A673 (cell line): ENCODE results near the gene UGT2B28. TPM values are rescaled to one million over a fixed set of nuclear protein-coding genes. Genes with fewer than 3 reads are reported as not detected.
"Not testable (repeated sequence)": the region's sequence is repeated elsewhere in the genome, so short reads cannot be mapped to it uniquely, and the experiment has no call there.

Experiments
- BruUV-seq: library from RNA; stranded (reverse); fragments of 400-500 nt; replicated peaks from 2 replicates; lab custom pipeline; 2021; lab: Mats Ljungman, UMichigan
- CTCF ChIA-PET: fragments of 300-600 bp; sonication (Branson Sonifier 250); formaldehyde crosslinking; loops from one replicate; lab custom pipeline; 2022; ENCODE audit warnings: antibody characterized with exemption; lab: Charles Lee
- POLR2A ChIA-PET: fragments of 300-600 bp; sonication (Branson Sonifier 250); formaldehyde crosslinking; loops from one replicate; lab custom pipeline; 2022; ENCODE audit warnings: antibody characterized with exemption; ENCODE audit not compliant: low non-redundant PET; lab: Charles Lee
- DNase-seq: peaks from one replicate; pipeline ENCODE4 v3.0.0-alpha.2; 2015; ENCODE audit warnings: low spot score
- H3K27ac ChIP-seq: fragments of 200-600 bp; sonication (generic); 2 replicates; pipeline ENCODE4 v1.5.1; 2016; ENCODE audit warnings: mixed run types, low read depth, mild to moderate bottlenecking, mixed read lengths, antibody characterized with exemption, low read length; ENCODE audit not compliant: poor library complexity, severe bottlenecking
- H3K27me3 ChIP-seq: fragments of 200-600 bp; sonication (generic); replicated peaks from 2 replicates; pipeline ENCODE4 v1.6.1; 2017; ENCODE audit warnings: mixed run types, low read depth, mild to moderate bottlenecking, mixed read lengths, antibody characterized with exemption, low read length; ENCODE audit not compliant: insufficient read depth, poor library complexity
- H3K36me3 ChIP-seq: fragments of 200-600 bp; sonication (generic); 2 replicates; pipeline ENCODE4 v1.6.1; 2016; ENCODE audit warnings: mixed run types, mild to moderate bottlenecking, mixed read lengths, antibody characterized with exemption, low read length; ENCODE audit not compliant: insufficient read depth, poor library complexity, severe bottlenecking
- H3K4me1 ChIP-seq: fragments of 200-600 bp; sonication (generic); 2 replicates; pipeline ENCODE4 v1.6.1; 2017; ENCODE audit warnings: mixed run types, mild to moderate bottlenecking, mixed read lengths, antibody characterized with exemption, low read length; ENCODE audit not compliant: insufficient read depth, poor library complexity, severe bottlenecking
- H3K4me3 ChIP-seq: fragments of 200-600 bp; sonication (generic); 2 replicates; pipeline ENCODE4 v1.5.1; 2016; ENCODE audit warnings: low read depth, mixed run types, mild to moderate bottlenecking, mixed read lengths, low read length; ENCODE audit not compliant: poor library complexity, severe bottlenecking
- H3K9me3 ChIP-seq: fragments of 200-600 bp; sonication (generic); 2 replicates; pipeline ENCODE4 v1.6.1; 2016; ENCODE audit warnings: mixed run types, low read depth, mild to moderate bottlenecking, mixed read lengths, antibody characterized with exemption, low read length; ENCODE audit not compliant: poor library complexity, severe bottlenecking
- intact Hi-C: fragments of 100-400 bp; cut with micrococcal nuclease; formaldehyde crosslinking; loops from one replicate; pipeline ENCODE4 v1.10.0; 2022; ENCODE audit not compliant: unreplicated experiment
- total RNA-seq: library from RNA; stranded (reverse); gene quantifications from 2 replicates; pipeline ENCODE4 v1.2.3, GENCODE V29; 2021

The UGT2B28 gene
- total RNA-seq, 1 experiment from 2014 or later = not detected

GRCh38 chr4:69242562-69243240 is 37.6 kb upstream of the UGT2B28 start:
- H3K27ac ChIP-seq, intact Hi-C loops, DNase-seq, H3K4me1 ChIP-seq, H3K36me3 ChIP-seq, H3K27me3 ChIP-seq, H3K4me3 ChIP-seq, H3K9me3 ChIP-seq, POLR2A ChIA-PET, BruUV-seq, CTCF ChIA-PET: not testable (repeated sequence)

GRCh38 chr4:69250884-69251283 is 29.4 kb upstream of the UGT2B28 start:
- H3K4me3 ChIP-seq, intact Hi-C loops, H3K27ac ChIP-seq, CTCF ChIA-PET, H3K36me3 ChIP-seq, BruUV-seq, POLR2A ChIA-PET, H3K27me3 ChIP-seq, H3K9me3 ChIP-seq, H3K4me1 ChIP-seq, DNase-seq: not testable (repeated sequence)

GRCh38 chr4:69253147-69253772 is 27.0 kb upstream of the UGT2B28 start:
- CTCF ChIA-PET, intact Hi-C loops: not testable (repeated sequence)

GRCh38 chr4:69268612-69269011 is 11.7 kb upstream of the UGT2B28 start:
- intact Hi-C loops, BruUV-seq, H3K4me1 ChIP-seq, CTCF ChIA-PET, H3K9me3 ChIP-seq, POLR2A ChIA-PET, H3K27me3 ChIP-seq, H3K4me3 ChIP-seq, DNase-seq, H3K27ac ChIP-seq, H3K36me3 ChIP-seq: not testable (repeated sequence)

More at GRCh38 chr4:69253147-69253772, 27.0 kb upstream of the UGT2B28 start:
- H3K4me3 ChIP-seq, DNase-seq, POLR2A ChIA-PET, H3K27me3 ChIP-seq, H3K4me1 ChIP-seq, H3K27ac ChIP-seq, BruUV-seq, H3K36me3 ChIP-seq, H3K9me3 ChIP-seq: not testable (repeated sequence)

- DNase-seq, H3K36me3 ChIP-seq, H3K4me1 ChIP-seq, BruUV-seq, POLR2A ChIA-PET, H3K27me3 ChIP-seq, H3K27ac ChIP-seq, H3K9me3 ChIP-seq, CTCF ChIA-PET, intact Hi-C loops, H3K4me3 ChIP-seq: not testable (repeated sequence)
Observed at GRCh38 chr4:69296356-69296755, 16.1 kb downstream of the UGT2B28 start.

- H3K36me3 ChIP-seq, H3K4me1 ChIP-seq, DNase-seq, BruUV-seq, CTCF ChIA-PET, H3K27me3 ChIP-seq, H3K4me3 ChIP-seq, H3K27ac ChIP-seq, POLR2A ChIA-PET, H3K9me3 ChIP-seq, intact Hi-C loops: not testable (repeated sequence)
Observed at GRCh38 chr4:69308426-69309033, 28.3 kb downstream of the UGT2B28 start.

GRCh38 chr4:69309549-69310076 is 29.3 kb downstream of the UGT2B28 start:
- POLR2A ChIA-PET = not testable (repeated sequence)

More at GRCh38 chr4:69309549-69310076, 29.3 kb downstream of the UGT2B28 start:
- intact Hi-C loops, CTCF ChIA-PET, H3K4me1 ChIP-seq, H3K36me3 ChIP-seq, H3K27me3 ChIP-seq, H3K27ac ChIP-seq, BruUV-seq, H3K4me3 ChIP-seq, H3K9me3 ChIP-seq, DNase-seq: not testable (repeated sequence)
